ENCODE measurements around the gene SSBP4.

SSBP4 gene

DNA sequence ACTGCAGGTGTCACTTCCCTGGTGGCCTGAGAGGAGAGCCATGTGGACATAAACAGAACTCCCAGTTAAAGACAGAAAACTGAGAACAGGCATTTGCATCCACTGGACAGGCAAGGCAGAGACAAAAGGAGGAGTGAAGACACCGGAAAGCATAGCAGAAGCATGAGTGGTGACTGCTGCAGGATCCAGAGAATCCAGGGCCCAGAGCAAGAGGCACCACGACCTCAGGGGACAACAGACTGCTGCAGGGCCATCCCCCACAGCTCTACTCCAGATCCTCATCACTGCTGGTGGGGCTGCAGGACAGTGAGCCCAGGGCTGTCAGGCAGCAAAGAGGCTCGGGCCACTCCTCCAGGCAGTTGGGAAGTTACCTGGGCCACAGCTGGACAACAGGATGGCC, 33.2 kb downstream of the SSBP4 start:
- no peaks in the 10 kb centered on the region for H3K27me3 ChIP-seq (ENCODE audit: low read length)
- H3K9me3 ChIP-seq (ENCODE audit: insufficient read depth, low read length), result no peaks in the 10 kb centered on the region
- no peaks in the 10 kb centered on the region for H3K79me2 ChIP-seq (ENCODE audit: insufficient read depth, low read length)
- H2AFZ ChIP-seq (ENCODE audit: low read depth, low read length, severe bottlenecking), result no peak overlapping the region
- no peaks in the 10 kb centered on the region for H3K9me2 ChIP-seq (replicated peaks; ENCODE audit: insufficient read depth, low read length)
- H3K36me3 ChIP-seq (ENCODE audit: low read length), result no peaks in the 10 kb centered on the region
- TF ChIP-seq, protein P1, sequence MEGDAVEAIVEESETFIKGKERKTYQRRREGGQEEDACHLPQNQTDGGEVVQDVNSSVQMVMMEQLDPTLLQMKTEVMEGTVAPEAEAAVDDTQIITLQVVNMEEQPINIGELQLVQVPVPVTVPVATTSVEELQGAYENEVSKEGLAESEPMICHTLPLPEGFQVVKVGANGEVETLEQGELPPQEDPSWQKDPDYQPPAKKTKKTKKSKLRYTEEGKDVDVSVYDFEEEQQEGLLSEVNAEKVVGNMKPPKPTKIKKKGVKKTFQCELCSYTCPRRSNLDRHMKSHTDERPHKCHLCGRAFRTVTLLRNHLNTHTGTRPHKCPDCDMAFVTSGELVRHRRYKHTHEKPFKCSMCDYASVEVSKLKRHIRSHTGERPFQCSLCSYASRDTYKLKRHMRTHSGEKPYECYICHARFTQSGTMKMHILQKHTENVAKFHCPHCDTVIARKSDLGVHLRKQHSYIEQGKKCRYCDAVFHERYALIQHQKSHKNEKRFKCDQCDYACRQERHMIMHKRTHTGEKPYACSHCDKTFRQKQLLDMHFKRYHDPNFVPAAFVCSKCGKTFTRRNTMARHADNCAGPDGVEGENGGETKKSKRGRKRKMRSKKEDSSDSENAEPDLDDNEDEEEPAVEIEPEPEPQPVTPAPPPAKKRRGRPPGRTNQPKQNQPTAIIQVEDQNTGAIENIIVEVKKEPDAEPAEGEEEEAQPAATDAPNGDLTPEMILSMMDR (IDR thresholded peaks at IDR 0.05; ENCODE audit: insufficient read depth, low read length, poor library complexity, severe bottlenecking), result no peak
- no peak for TF ChIP-seq EZH2phosphoT487 (conservative IDR thresholded peaks at IDR 0.05; ENCODE audit: low read length)
- H3K27ac ChIP-seq (ENCODE audit: low read depth, low read length), result no peak overlapping the region
- H4K20me1 ChIP-seq (ENCODE audit: low read depth, low read length), result no peaks in the 10 kb centered on the region
- no peak overlapping the region for H3K9ac ChIP-seq (ENCODE audit: low read length)
- H3K4me3 ChIP-seq (ENCODE audit: insufficient read depth, low read length, poor library complexity, severe bottlenecking), result no peak overlapping the region
- no peak overlapping the region for H3K4me2 ChIP-seq (ENCODE audit: low read depth, low read length, poor library complexity, severe bottlenecking)
- no peaks in the 10 kb centered on the region for H3F3A ChIP-seq (ENCODE audit: insufficient read depth)

DNA sequence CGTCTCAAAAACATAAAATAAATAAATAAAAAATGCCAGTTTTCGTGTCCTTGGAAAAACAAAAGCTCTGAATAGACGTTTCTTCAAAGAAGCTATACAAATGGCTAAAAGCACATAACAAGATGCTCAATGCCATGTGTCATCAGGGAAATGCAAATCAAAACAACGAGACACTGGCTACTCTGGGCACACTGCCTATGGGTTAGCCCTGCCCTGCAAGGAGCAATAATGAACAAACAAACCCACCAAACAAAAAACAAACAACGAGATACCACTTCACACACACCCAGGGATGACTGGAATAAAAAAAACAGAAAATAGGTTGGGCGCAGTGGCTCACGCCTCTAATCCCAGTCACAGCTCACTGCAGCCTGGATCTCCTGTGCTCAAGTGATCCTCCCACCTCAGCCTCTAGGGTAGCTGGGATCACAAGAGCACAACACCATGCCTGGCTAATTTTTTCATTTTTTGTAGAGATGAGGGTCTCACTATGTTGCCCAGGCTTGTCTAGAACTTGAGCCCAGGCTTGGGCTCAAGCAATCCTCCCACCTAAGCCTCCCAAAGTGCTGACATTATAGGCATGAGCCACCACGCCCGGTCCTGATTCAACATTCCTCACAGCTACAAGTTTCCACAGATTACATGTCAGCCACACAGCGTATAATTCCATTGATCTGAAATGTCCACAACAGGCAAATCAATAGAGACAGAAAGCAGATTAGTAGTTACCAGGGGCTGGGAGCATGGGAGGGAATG, 34.2 kb downstream of the SSBP4 start:
- H3F3A ChIP-seq (ENCODE audit: insufficient read depth), result no peaks in the 10 kb centered on the region
- H3K27me3 ChIP-seq (ENCODE audit: low read length), result no peaks in the 10 kb centered on the region
- H3K36me3 ChIP-seq (ENCODE audit: low read length), result no peaks in the 10 kb centered on the region
- H3K79me2 ChIP-seq (ENCODE audit: insufficient read depth, low read length), result no peaks in the 10 kb centered on the region
- no peak overlapping the region for H3K4me2 ChIP-seq (ENCODE audit: low read depth, low read length, poor library complexity, severe bottlenecking)
- no peak overlapping the region for H2AFZ ChIP-seq (ENCODE audit: low read depth, low read length, severe bottlenecking)
- no peaks in the 10 kb centered on the region for H3K9me2 ChIP-seq (replicated peaks; ENCODE audit: insufficient read depth, low read length)
- H3K9ac ChIP-seq (ENCODE audit: low read length), result no peak overlapping the region
- H3K9me3 ChIP-seq (ENCODE audit: insufficient read depth, low read length), result no peaks in the 10 kb centered on the region
- TF ChIP-seq, protein P1 (IDR thresholded peaks at IDR 0.05; ENCODE audit: insufficient read depth, low read length, poor library complexity, severe bottlenecking), result no peak
- TF ChIP-seq EZH2phosphoT487 (conservative IDR thresholded peaks at IDR 0.05; ENCODE audit: low read length), result no peak
- no peak overlapping the region for H3K4me3 ChIP-seq (ENCODE audit: insufficient read depth, low read length, poor library complexity, severe bottlenecking)
- H3K27ac ChIP-seq (ENCODE audit: low read depth, low read length), result no peak overlapping the region
- H4K20me1 ChIP-seq (ENCODE audit: low read depth, low read length), result no peaks in the 10 kb centered on the region

DNA sequence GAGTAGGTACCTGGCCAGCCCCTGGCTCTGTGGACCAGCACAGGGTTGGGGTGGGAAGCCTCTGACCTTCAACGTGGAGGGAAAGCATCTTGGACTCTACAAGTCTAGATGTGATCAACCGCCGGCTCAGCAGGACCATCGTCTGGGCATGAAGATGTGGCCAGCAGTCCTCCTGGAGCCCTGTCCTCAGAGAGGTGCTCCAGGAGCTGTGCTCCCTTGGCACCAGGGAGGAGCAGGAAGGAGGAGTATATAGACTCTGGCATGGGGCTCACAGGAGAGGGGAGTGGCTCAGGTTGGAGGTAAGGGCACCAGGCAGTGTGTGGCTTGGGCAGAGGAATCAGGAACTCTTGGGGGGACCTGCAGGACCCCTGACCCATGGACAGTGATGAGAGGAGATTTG, 37.1 kb downstream of the SSBP4 start:
- no peaks in the 10 kb centered on the region for H3K9me3 ChIP-seq (ENCODE audit: insufficient read depth, low read length)
- H4K20me1 ChIP-seq (ENCODE audit: low read depth, low read length), result no peaks in the 10 kb centered on the region
- no peaks in the 10 kb centered on the region for H3K36me3 ChIP-seq (ENCODE audit: low read length)
- H3F3A ChIP-seq (ENCODE audit: insufficient read depth), result no peaks in the 10 kb centered on the region
- H3K4me2 ChIP-seq (ENCODE audit: low read depth, low read length, poor library complexity, severe bottlenecking), result no peak overlapping the region
- no peak overlapping the region for H3K9ac ChIP-seq (ENCODE audit: low read length)
- H3K4me3 ChIP-seq (ENCODE audit: insufficient read depth, low read length, poor library complexity, severe bottlenecking), result no peak overlapping the region
- TF ChIP-seq, protein P1 (IDR thresholded peaks at IDR 0.05; ENCODE audit: insufficient read depth, low read length, poor library complexity, severe bottlenecking), result no peak
- TF ChIP-seq EZH2phosphoT487 (conservative IDR thresholded peaks at IDR 0.05; ENCODE audit: low read length), result no peak
- H3K27me3 ChIP-seq (ENCODE audit: low read length), result no peaks in the 10 kb centered on the region
- no peak overlapping the region for H2AFZ ChIP-seq (ENCODE audit: low read depth, low read length, severe bottlenecking)
- no peak overlapping the region for H3K27ac ChIP-seq (ENCODE audit: low read depth, low read length)
- H3K79me2 ChIP-seq (ENCODE audit: insufficient read depth, low read length), result no peaks in the 10 kb centered on the region
- no peaks in the 10 kb centered on the region for H3K9me2 ChIP-seq (replicated peaks; ENCODE audit: insufficient read depth, low read length)

Measured in SU-DHL-6 (cell line).